ENCODE measurements around the gene RASGRF2. TPM values are rescaled to one million over a fixed set of nuclear protein-coding genes. Genes with fewer than 3 reads are reported as not detected.

RASGRF2 gene
- total RNA-seq, 1 donor from 2014 or later: 4.8 TPM

DNA sequence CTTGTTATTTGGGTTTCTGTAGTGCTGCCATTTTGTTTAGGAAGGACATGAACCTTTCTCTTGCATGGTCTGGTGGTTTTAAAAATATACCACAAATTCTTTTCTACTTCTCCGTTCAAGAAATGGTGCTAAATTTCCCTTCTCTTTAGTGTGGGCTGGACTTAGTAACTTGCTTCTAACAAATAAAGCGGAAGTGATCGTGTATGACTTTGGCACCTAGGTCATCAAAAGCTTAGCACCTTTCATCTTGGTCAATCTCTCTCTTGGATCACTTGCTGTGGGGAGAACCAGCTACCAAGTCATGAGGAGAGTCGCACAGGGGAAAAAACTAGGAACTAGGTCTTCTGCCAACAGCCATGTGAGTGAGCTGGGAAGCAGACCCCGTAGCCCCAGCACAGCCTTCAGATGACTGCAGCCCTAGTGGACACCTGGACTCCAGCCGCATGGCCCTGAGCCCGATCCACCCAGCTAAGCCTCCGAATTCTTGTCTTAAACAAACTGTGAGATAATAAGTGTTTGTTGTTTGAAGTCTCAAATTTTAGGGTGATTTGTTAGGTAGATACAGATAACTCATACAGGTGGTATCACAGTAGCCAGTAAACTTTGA lies 185.3 kb downstream of the RASGRF2 start:
- Histone ChIP-seq H3K27ac (replicated peaks) (no peak overlapping the region), H3K27me3 (ENCODE audit: low read depth) (no peaks in the 10 kb centered on the region), H3K4me1 (peaks cover 20% of the 10 kb centered on the region), H3K4me3 (no peak overlapping the region), H3K9me3 (replicated peaks) (no peaks in the 10 kb centered on the region), H3K36me3 (no peaks in the 10 kb centered on the region)
- no peak for DNase-seq
- intact Hi-C loops (cut with micrococcal nuclease): no loop called here
- TF ChIP-seq, protein P1, sequence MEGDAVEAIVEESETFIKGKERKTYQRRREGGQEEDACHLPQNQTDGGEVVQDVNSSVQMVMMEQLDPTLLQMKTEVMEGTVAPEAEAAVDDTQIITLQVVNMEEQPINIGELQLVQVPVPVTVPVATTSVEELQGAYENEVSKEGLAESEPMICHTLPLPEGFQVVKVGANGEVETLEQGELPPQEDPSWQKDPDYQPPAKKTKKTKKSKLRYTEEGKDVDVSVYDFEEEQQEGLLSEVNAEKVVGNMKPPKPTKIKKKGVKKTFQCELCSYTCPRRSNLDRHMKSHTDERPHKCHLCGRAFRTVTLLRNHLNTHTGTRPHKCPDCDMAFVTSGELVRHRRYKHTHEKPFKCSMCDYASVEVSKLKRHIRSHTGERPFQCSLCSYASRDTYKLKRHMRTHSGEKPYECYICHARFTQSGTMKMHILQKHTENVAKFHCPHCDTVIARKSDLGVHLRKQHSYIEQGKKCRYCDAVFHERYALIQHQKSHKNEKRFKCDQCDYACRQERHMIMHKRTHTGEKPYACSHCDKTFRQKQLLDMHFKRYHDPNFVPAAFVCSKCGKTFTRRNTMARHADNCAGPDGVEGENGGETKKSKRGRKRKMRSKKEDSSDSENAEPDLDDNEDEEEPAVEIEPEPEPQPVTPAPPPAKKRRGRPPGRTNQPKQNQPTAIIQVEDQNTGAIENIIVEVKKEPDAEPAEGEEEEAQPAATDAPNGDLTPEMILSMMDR (IDR thresholded peaks at IDR 0.05; ENCODE audit: borderline replicate concordance): no peak

DNA sequence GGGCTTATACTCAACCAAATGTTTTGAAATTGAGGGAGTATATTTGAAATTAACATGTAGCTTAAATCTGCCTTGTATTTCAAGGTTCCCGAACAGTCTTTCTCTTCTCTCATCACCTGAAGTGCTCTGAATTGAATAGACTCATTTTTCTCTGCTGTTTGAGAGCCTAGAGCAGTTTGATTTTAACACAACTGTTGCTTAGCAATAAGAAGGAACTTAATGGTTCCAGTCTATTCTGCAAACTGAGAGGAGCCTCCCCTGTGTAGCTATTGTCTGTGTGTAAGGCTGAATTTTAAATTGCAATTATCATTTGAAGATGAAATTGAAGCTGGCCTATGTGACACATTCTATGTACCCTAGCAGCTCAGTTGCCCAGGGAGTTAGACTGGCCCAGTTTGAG lies 185.9 kb downstream of the RASGRF2 start:
- H3K36me3 ChIP-seq: no peaks in the 10 kb centered on the region
- H3K27me3 ChIP-seq (ENCODE audit: low read depth): no peaks in the 10 kb centered on the region
- intact Hi-C loops (cut with micrococcal nuclease): no loop called here

GRCh38 chr5:81147011-81147885 lies 187.1 kb downstream of the RASGRF2 start:
- intact Hi-C loops (cut with micrococcal nuclease): no loop called here
- Histone ChIP-seq H3K9me3 (replicated peaks) (no peaks in the 10 kb centered on the region), H3K27ac (replicated peaks) (no peak overlapping the region), H3K27me3 (ENCODE audit: low read depth) (no peaks in the 10 kb centered on the region), H3K4me1 (peaks cover 1% of the 10 kb centered on the region), H3K4me3 (no peak overlapping the region), H3K36me3 (no peaks in the 10 kb centered on the region)
- no peak for DNase-seq
- TF ChIP-seq, protein P1 (IDR thresholded peaks at IDR 0.05; ENCODE audit: borderline replicate concordance): no peak

More for the DNA sequence above, 185.9 kb downstream of the RASGRF2 start:
- H3K27ac ChIP-seq (replicated peaks): no peak overlapping the region
- no peak overlapping the region for H3K4me3 ChIP-seq
- peaks cover 14% of the 10 kb centered on the region for H3K4me1 ChIP-seq
- H3K9me3 ChIP-seq (replicated peaks): no peaks in the 10 kb centered on the region
- no peak for DNase-seq
- TF ChIP-seq, protein P1 (IDR thresholded peaks at IDR 0.05; ENCODE audit: borderline replicate concordance): no peak

DNA sequence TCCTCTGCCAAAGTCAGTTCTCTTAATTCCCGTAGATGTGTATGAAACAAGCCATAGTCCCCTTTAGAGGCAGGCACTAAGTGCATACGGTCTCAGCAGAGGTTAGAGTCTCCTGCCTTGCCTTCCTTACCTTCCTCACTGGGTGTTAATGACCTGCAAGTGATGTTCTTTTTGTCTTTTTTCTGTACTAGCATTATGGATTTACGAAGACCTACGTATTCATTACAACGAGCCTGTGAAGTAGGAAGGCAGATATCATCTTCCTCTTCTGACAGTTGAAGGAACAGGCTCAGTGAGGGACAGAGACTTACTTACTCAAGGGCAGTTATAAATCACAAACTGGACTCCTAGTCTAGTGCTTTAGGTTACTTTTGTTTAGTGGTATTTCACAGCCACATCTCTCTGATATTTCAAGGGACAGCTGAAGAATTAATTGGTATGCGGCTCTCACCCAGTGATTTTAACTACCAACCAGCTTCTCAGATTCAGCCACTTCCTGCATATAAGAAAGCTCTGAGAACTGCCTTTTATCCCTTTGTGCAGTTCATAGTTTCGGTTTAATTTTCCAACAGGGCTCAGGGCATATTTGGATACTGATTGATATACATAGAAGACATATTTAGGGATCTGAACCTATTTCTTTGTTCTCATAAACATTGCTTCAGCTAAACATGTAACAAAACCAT lies 187.9 kb downstream of the RASGRF2 start:
- Histone ChIP-seq H3K9me3 (replicated peaks) (no peaks in the 10 kb centered on the region), H3K27ac (replicated peaks) (no peak overlapping the region), H3K4me1 (no peaks in the 10 kb centered on the region), H3K4me3 (no peak overlapping the region), H3K36me3 (no peaks in the 10 kb centered on the region), H3K27me3 (ENCODE audit: low read depth) (no peaks in the 10 kb centered on the region)
- TF ChIP-seq, protein P1 (IDR thresholded peaks at IDR 0.05; ENCODE audit: borderline replicate concordance): no peak
- intact Hi-C loops (cut with micrococcal nuclease): no loop called here
- DNase-seq: no peak

DNA sequence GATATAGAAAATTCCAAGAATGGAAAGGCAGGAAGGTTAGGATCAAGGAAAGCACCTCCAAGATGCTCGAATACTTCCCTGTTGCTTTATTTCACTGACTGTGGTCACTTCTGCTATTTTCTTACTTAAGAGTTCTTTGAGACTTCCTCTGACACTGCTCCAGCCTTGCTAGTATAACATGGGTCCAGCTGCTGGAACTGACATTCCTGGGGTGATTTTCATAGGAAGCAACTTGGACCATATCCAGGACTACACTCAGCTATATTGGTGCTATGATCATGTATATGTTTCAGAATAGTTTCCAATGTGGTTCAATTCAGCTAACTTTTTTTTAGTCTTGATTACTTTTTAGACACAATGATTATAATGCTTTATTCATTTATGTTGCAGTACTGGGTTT lies 191.4 kb downstream of the RASGRF2 start:
- TF ChIP-seq, protein P1 (IDR thresholded peaks at IDR 0.05; ENCODE audit: borderline replicate concordance): no peak
- intact Hi-C loops (cut with micrococcal nuclease): no loop called here

More for the DNA sequence above, 191.4 kb downstream of the RASGRF2 start:
- no peak overlapping the region for H3K4me3 ChIP-seq
- H3K27ac ChIP-seq (replicated peaks): no peak overlapping the region
- no peak for DNase-seq
- peaks cover 25% of the 10 kb centered on the region for H3K9me3 ChIP-seq (replicated peaks)
- H3K27me3 ChIP-seq (ENCODE audit: low read depth): no peaks in the 10 kb centered on the region
- H3K4me1 ChIP-seq: no peaks in the 10 kb centered on the region
- no peaks in the 10 kb centered on the region for H3K36me3 ChIP-seq
